Lower leg skin (tissue), 3 donors: ENCODE results near the gene DOK6.

Source experiments
- POLR2A ChIP-seq, 2 donors: fragments of 450-650 bp; IDR thresholded peaks; one replicate each; pipeline ENCODE4 v1.6.1; 2016 to 2017; ENCODE audit warnings: antibody characterized with exemption in 2 of 2, mild to moderate bottlenecking in 1 of 2, moderate library complexity in 1 of 2
- TF ChIP-seq, protein P1 (sequence below), 3 donors: fragments of 450-650 bp; IDR thresholded peaks; one replicate each; pipeline ENCODE4 v1.5.1; 2016; ENCODE audit warnings: antibody characterized with exemption in 3 of 3, mild to moderate bottlenecking in 3 of 3, moderate library complexity in 2 of 3

DNA sequence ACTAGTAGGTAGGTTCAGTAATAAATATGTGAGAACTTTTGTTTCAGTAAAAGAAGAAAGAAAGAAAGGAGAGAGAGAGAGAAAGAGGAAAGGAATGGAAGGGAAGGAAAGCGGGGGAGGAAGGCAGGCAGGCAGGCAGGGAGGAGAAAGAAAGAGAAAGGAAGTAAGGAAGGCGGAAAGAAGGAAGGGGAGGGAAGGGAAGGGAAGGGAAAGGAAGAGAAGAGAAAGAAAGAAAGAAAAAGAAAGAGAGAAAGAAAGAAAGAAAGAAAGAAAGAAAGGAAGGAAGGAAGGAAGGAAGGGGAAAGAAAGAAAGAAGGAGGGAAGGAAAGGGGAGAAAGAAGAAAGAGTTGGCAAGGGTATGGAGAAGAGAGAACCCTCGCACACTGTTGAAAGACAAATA, 479.4 kb downstream of the DOK6 start:
- TF ChIP-seq, protein P1, sequence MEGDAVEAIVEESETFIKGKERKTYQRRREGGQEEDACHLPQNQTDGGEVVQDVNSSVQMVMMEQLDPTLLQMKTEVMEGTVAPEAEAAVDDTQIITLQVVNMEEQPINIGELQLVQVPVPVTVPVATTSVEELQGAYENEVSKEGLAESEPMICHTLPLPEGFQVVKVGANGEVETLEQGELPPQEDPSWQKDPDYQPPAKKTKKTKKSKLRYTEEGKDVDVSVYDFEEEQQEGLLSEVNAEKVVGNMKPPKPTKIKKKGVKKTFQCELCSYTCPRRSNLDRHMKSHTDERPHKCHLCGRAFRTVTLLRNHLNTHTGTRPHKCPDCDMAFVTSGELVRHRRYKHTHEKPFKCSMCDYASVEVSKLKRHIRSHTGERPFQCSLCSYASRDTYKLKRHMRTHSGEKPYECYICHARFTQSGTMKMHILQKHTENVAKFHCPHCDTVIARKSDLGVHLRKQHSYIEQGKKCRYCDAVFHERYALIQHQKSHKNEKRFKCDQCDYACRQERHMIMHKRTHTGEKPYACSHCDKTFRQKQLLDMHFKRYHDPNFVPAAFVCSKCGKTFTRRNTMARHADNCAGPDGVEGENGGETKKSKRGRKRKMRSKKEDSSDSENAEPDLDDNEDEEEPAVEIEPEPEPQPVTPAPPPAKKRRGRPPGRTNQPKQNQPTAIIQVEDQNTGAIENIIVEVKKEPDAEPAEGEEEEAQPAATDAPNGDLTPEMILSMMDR (IDR thresholded peaks at IDR 0.05), result no peak
- no peak for TF ChIP-seq POLR2A (IDR thresholded peaks at IDR 0.05)
